Endodermal cell (in vitro differentiated cells): ENCODE data around the gene ABI3. TPM values are rescaled to one million over a fixed set of nuclear protein-coding genes. Genes with fewer than 3 reads are reported as not detected.

ENCODE experiments used
- DNase-seq: peaks from one replicate; pipeline ENCODE4 v3.0.0-alpha.2; 2017
- H3K27ac ChIP-seq: 2 replicates; pipeline ENCODE4 v1.5.1; 2013; ENCODE audit warnings: mild to moderate bottlenecking, low read depth, low read length, moderate library complexity
- H3K27me3 ChIP-seq: 2 replicates; pipeline ENCODE4 v1.6.1; 2013; ENCODE audit warnings: mild to moderate bottlenecking, low read length, moderate library complexity; ENCODE audit not compliant: insufficient read depth, control insufficient read depth, poor library complexity, severe bottlenecking
- H3K36me3 ChIP-seq: 2 replicates; pipeline ENCODE4 v1.7.0; 2013; ENCODE audit warnings: mild to moderate bottlenecking, low read length, moderate library complexity; ENCODE audit not compliant: control insufficient read depth, insufficient read depth
- H3K4me1 ChIP-seq: one replicate; pipeline ENCODE4 v1.7.0; 2013; ENCODE audit warnings: low read length; ENCODE audit not compliant: control insufficient read depth, insufficient read depth
- H3K4me3 ChIP-seq: 2 replicates; pipeline ENCODE4 v1.5.1; 2013; ENCODE audit warnings: mild to moderate bottlenecking, low read length, moderate library complexity
- H3K9ac ChIP-seq: 2 replicates; pipeline ENCODE4 v1.6.1; 2013; ENCODE audit warnings: mild to moderate bottlenecking, low read length, moderate library complexity; ENCODE audit not compliant: poor library complexity, severe bottlenecking; ENCODE audit errors: extremely low read depth
- H3K9me3 ChIP-seq: 2 replicates; pipeline ENCODE4 v1.6.1; 2013; ENCODE audit warnings: mild to moderate bottlenecking, low read length, moderate library complexity; ENCODE audit not compliant: control insufficient read depth
- H3K27ac Mint-ChIP-seq: 2 replicates; pipeline ENCODE4 v1.8.0; 2020; ENCODE audit warnings: mixed read lengths
- H3K27me3 Mint-ChIP-seq: 2 replicates; pipeline ENCODE4 v1.8.0; 2021; ENCODE audit warnings: mild to moderate bottlenecking, mixed read lengths; ENCODE audit not compliant: insufficient read depth
- H3K36me3 Mint-ChIP-seq: 2 replicates; pipeline ENCODE4 v1.8.0; 2020; ENCODE audit warnings: low read depth, mixed read lengths
- H3K4me1 Mint-ChIP-seq: 2 replicates; pipeline ENCODE4 v1.8.0; 2020; ENCODE audit warnings: mixed read lengths
- H3K4me3 Mint-ChIP-seq: 2 replicates; pipeline ENCODE4 v1.8.0; 2020; ENCODE audit warnings: mild to moderate bottlenecking, moderate library complexity, mixed read lengths
- H3K9me3 Mint-ChIP-seq: 2 replicates; pipeline ENCODE4 v1.8.0; 2020; ENCODE audit warnings: mild to moderate bottlenecking, mixed read lengths
- CTCF ChIP-seq: fragments of 200-600 bp; sonication (generic); conservative IDR thresholded peaks from 2 replicates; pipeline ENCODE4 v1.5.0; 2021; ENCODE audit warnings: antibody characterized with exemption, mild to moderate bottlenecking
- WGBS, 2 experiments: methylation state at CpG; one replicate each; pipeline versions ENCODE4 v1.1.5 to v1.1.7; 2013; ENCODE audit warnings: missing lambda C conversion rate in 2 of 2, mixed read lengths in 1 of 2; ENCODE audit not compliant: insufficient coverage in 1 of 2, insufficient read length in 1 of 2; 5-methylcytosine and 5-hydroxymethylcytosine counted together
- total RNA-seq, 2 donors: library from RNA; stranded (reverse); fragmentation: NEBNext Ultra II Directional in 1 of 2; extraction: Animal tissue kit (Norgen Biotek cat#: 25700) in 1 of 2; gene quantifications; 2 replicates in 1 of 2; 3 replicates in 1 of 2; pipeline ENCODE4 v1.2.1, GENCODE V29; 2021

Gene ABI3
- total RNA-seq, 2 donors from 2014 or later, result 0.58 to 1.7 TPM

- peaks cover 8% of the 10 kb centered on the region for H3K4me1 ChIP-seq
- H3K4me1 Mint-ChIP-seq, result peaks cover 26% of the 10 kb centered on the region
- H3K27ac ChIP-seq, result no peak overlapping the region
- no peaks in the 10 kb centered on the region for H3K9me3 Mint-ChIP-seq
- H3K4me3 Mint-ChIP-seq, result no peak overlapping the region
- WGBS, 2 experiments, result 92 to 96% methylated on average over 2 to 3 of the region's 3 CpGs
- no peaks in the 10 kb centered on the region for H3K9me3 ChIP-seq
- no peaks in the 10 kb centered on the region for H3K36me3 Mint-ChIP-seq
- no peak overlapping the region for H3K27ac Mint-ChIP-seq
- no peak overlapping the region for H3K4me3 ChIP-seq
- H3K27me3 ChIP-seq, result peaks cover 63% of the 10 kb centered on the region
- peaks cover 91% of the 10 kb centered on the region for H3K27me3 Mint-ChIP-seq
- no peak for DNase-seq
- no peak for TF ChIP-seq CTCF
- H3K9ac ChIP-seq, result no peak overlapping the region
- no peaks in the 10 kb centered on the region for H3K36me3 ChIP-seq
Observed at GRCh38 chr17:49226771-49227435, 16.4 kb downstream of the ABI3 start.

- no peak overlapping the region for H3K27ac ChIP-seq
- no peaks in the 10 kb centered on the region for H3K36me3 ChIP-seq
- H3K9me3 ChIP-seq, result no peaks in the 10 kb centered on the region
- no peak overlapping the region for H3K9ac ChIP-seq
- H3K9me3 Mint-ChIP-seq, result no peaks in the 10 kb centered on the region
- peaks cover 26% of the 10 kb centered on the region for H3K4me1 Mint-ChIP-seq
- TF ChIP-seq CTCF, result peak; percentile 94
- peak; percentile 97 for DNase-seq
- no peaks in the 10 kb centered on the region for H3K36me3 Mint-ChIP-seq
- no peak overlapping the region for H3K4me3 ChIP-seq
- peaks cover 8% of the 10 kb centered on the region for H3K4me1 ChIP-seq
- peaks cover 86% of the 10 kb centered on the region for H3K27me3 Mint-ChIP-seq
- H3K4me3 Mint-ChIP-seq, result no peak overlapping the region
- WGBS, 2 experiments, result 38 to 83% methylated on average over 2 to 5 of the region's 5 CpGs
- H3K27ac Mint-ChIP-seq, result no peak overlapping the region
- H3K27me3 ChIP-seq, result peaks cover 59% of the 10 kb centered on the region
Observed at GRCh38 chr17:49227436-49228261, 17.1 kb downstream of the ABI3 start.

GRCh38 chr17:49229076-49229804 lies 18.7 kb downstream of the ABI3 start:
- no peaks in the 10 kb centered on the region for H3K9me3 ChIP-seq
- H3K27ac ChIP-seq, result no peak overlapping the region
- peaks cover 43% of the 10 kb centered on the region for H3K27me3 ChIP-seq
- H3K4me3 ChIP-seq, result peak overlapping the region; percentile 93
- Mint-ChIP-seq H3K4me3 (peak overlapping the region; percentile 61), H3K27ac (no peak overlapping the region), H3K9me3 (no peaks in the 10 kb centered on the region), H3K4me1 (peaks cover 20% of the 10 kb centered on the region), H3K27me3 (peaks cover 78% of the 10 kb centered on the region), H3K36me3 (no peaks in the 10 kb centered on the region)
- WGBS, 2 experiments, result 70 to 81% methylated on average over 3 to 4 of the region's 6 CpGs
- peaks cover 6% of the 10 kb centered on the region for H3K4me1 ChIP-seq
- H3K9ac ChIP-seq, result peak overlapping the region; percentile 13
- H3K36me3 ChIP-seq, result no peaks in the 10 kb centered on the region
- DNase-seq, result peak; percentile 86
- no peak for TF ChIP-seq CTCF
